T-cell (primary cell): ENCODE measurements around the gene BAHD1. TPM values are rescaled to one million over a fixed set of nuclear protein-coding genes. Genes with fewer than 3 reads are reported as not detected.

ENCODE experiments used
- ATAC-seq, 4 experiments: fragments of 200-7000 bp in 3 of 4; fragments of 150-1000 bp in 1 of 4; cut with Tn5 transposase; replicated peaks in 1 of 4; 1 replicate in 3 of 4; 2 replicates in 1 of 4; pipeline ENCODE4 v1.10.0; 2021; ENCODE audit warnings: moderate library complexity in 3 of 4, mild to moderate bottlenecking in 2 of 4, moderate number of reproducible peaks in 1 of 4
- CTCF ChIA-PET, 2 donors: fragments of 300-600 bp; sonication (Branson Sonifier 250); formaldehyde crosslinking; loops; one replicate each; lab custom pipeline; 2022; ENCODE audit warnings: antibody characterized with exemption in 2 of 2; lab: Charles Lee
- POLR2A ChIA-PET, 2 donors: fragments of 300-600 bp; sonication (Branson Sonifier 250); formaldehyde crosslinking; loops; one replicate each; lab custom pipeline; 2022; ENCODE audit warnings: antibody characterized with exemption in 2 of 2; lab: Charles Lee
- DNase-seq, 35 experiments: peaks; one replicate each; pipeline versions ENCODE4 v3.0.0 to v3.0.0-alpha.2; 2013 to 2023
- H3K27ac ChIP-seq: one replicate; pipeline ENCODE4 v1.5.1; 2013; ENCODE audit warnings: low read length
- H3K27me3 ChIP-seq, 2 experiments: replicated peaks in 1 of 2; 1 replicate in 1 of 2; 2 replicates in 1 of 2; pipeline versions ENCODE4 v1.6.1 to v1.7.0; 2013; ENCODE audit warnings: low read length in 1 of 2, mixed read lengths in 1 of 2; ENCODE audit not compliant: control insufficient read depth in 2 of 2, insufficient read depth in 2 of 2; ENCODE audit errors: extremely low read depth in 1 of 2
- H3K36me3 ChIP-seq, 2 donors: 1 replicate in 1 of 2; 2 replicates in 1 of 2; pipeline versions ENCODE4 v1.6.1 to v1.7.0; 2013; ENCODE audit warnings: low read length in 1 of 2; ENCODE audit not compliant: control insufficient read depth in 2 of 2, insufficient read depth in 1 of 2; ENCODE audit errors: extremely low read depth in 1 of 2
- H3K4me1 ChIP-seq, 2 experiments: 1 replicate in 1 of 2; 2 replicates in 1 of 2; pipeline versions ENCODE4 v1.6.1 to v1.7.0; 2013; ENCODE audit warnings: low read length in 2 of 2, mixed read lengths in 1 of 2; ENCODE audit not compliant: insufficient read depth in 2 of 2, control insufficient read depth in 1 of 2; ENCODE audit errors: extremely low read depth in 1 of 2
- H3K4me3 ChIP-seq, 2 donors: 1 replicate in 1 of 2; 2 replicates in 1 of 2; pipeline versions ENCODE4 v1.5.1 to v1.7.0; 2013; ENCODE audit warnings: mild to moderate bottlenecking in 2 of 2, low read length in 1 of 2, moderate library complexity in 1 of 2; ENCODE audit not compliant: control insufficient read depth in 1 of 2; ENCODE audit errors: extremely low read depth in 1 of 2
- H3K9me3 ChIP-seq: 2 replicates; pipeline ENCODE4 v1.7.0; 2013
- H3K27ac Mint-ChIP-seq, 2 donors: one replicate each; pipeline ENCODE4 v1.8.0; 2020 to 2021; ENCODE audit warnings: mild to moderate bottlenecking in 2 of 2, mixed read lengths in 2 of 2
- H3K27me3 Mint-ChIP-seq, 2 donors: one replicate each; pipeline ENCODE4 v1.8.0; 2021 to 2022; ENCODE audit warnings: mixed read lengths in 2 of 2
- H3K36me3 Mint-ChIP-seq: one replicate; pipeline ENCODE4 v1.8.0; 2021; ENCODE audit warnings: mixed read lengths
- H3K4me1 Mint-ChIP-seq, 3 donors: one replicate each; pipeline ENCODE4 v1.8.0; 2020 to 2022; ENCODE audit warnings: mixed read lengths in 3 of 3, mild to moderate bottlenecking in 1 of 3
- H3K4me3 Mint-ChIP-seq, 3 donors: one replicate each; pipeline ENCODE4 v1.8.0; 2020 to 2022; ENCODE audit warnings: mild to moderate bottlenecking in 3 of 3, mixed read lengths in 3 of 3, moderate library complexity in 3 of 3
- H3K9me3 Mint-ChIP-seq, 3 donors: one replicate each; pipeline ENCODE4 v1.8.0; 2020 to 2022; ENCODE audit warnings: mixed read lengths in 3 of 3
- WGBS: methylation state at CpG from one replicate; pipeline ENCODE4 v1.1.5; 2013; ENCODE audit warnings: missing lambda C conversion rate; ENCODE audit not compliant: insufficient coverage; 5-methylcytosine and 5-hydroxymethylcytosine counted together
- total RNA-seq, 35 experiments: library from RNA in 6 of 35; stranded (reverse) in 6 of 35; fragments of 120-200 nt in 1 of 35; gene quantifications; one replicate each; pipeline versions ENCODE4 v1.2.1 to v1.2.4 and lab custom pipeline; 2013 to 2026

The BAHD1 gene
- total RNA-seq, 5 donors from 2014 or later (not counting 1 experiment from before 2014, with no cell fraction given), result 31.1 to 50.9 (median 48.1) TPM

DNA sequence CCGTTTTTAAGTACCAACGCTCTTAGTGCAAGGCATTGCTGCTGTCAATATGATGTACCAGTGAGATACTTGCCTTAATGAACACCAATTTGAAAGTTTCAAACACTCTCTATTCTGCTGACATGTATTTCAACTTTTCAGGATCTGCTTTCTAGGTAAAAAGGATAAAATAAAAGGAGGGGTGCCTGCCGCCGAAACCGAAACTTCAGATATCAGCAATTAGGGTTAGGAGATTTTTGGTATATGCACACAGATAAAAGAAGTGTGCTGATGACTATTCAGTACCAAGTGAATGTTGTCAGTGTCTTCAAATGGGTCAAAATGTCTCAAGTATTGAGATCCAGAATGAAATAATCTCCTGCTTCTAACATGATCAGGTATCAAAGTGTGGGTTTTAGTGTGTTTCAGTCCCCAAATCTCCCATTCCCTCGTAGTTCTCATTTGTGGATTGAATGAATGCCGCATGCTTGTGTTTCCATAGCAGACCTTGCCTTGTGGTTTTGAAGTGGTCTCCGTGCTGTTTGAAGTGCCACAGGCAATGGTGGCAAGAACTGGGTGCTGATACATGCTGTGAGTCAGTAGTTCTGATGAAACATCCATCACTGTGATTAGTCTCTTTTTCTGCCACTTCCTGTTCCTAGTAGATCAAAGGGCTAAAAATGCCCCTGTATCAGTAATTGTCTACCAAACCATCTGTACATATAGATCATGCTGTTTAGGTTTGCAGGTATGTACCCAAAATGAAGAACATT is 52.5 kb downstream of the BAHD1 start:
- Mint-ChIP-seq H3K9me3 (no peaks in the 10 kb centered on the region), H3K4me1 (peaks cover 16 to 18% (median 17%) of the 10 kb centered on the region in 3 donors), H3K27me3 (no peaks in the 10 kb centered on the region), H3K4me3 (peak overlapping the region; percentile 1 to 39 (median 21)), H3K27ac (peak overlapping the region; percentile 50 to 60), H3K36me3 (no peaks in the 10 kb centered on the region)
- DNase-seq (peak in 4 of 35 experiments; percentile 12 to 48 (median 21)), ATAC-seq (peak; percentile 62 to 90 (median 81))
- Histone ChIP-seq H3K4me1 (peaks cover 0 to 7% of the 10 kb centered on the region in 2 experiments), H3K36me3 (no peaks in the 10 kb centered on the region), H3K27me3 (peaks cover 0 to 13% of the 10 kb centered on the region in 2 experiments), H3K4me3 (peak overlapping the region in 1 of 2 donors; percentile 6), H3K27ac (no peak overlapping the region), H3K9me3 (no peaks in the 10 kb centered on the region)
- 45% methylated on average over 5 of the region's 8 CpGs for WGBS
- CTCF ChIA-PET, result no interaction called here
- POLR2A ChIA-PET, result no interaction called here

DNA sequence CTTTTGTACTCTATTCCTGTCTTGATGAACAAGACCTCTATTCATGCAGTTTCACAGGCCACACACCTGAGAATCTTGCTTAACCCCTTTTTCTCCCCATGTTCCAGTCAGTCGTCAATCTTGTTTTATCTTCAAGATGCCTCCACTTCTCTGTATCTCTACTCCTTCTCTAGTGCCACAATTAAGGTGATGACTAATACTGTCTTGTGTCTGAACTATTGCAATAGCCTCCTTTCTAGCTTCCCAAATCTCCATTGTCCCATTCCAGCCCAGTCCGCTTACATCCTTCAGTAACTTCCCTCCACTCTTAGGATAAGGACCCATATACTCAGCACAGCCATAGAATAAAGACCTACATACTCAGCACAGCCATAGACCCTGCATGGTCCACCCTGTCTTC is 54.8 kb downstream of the BAHD1 start:
- no peak for ATAC-seq
- Histone ChIP-seq H3K27ac (no peak overlapping the region), H3K4me1 (peaks cover 0 to 7% of the 10 kb centered on the region in 2 experiments), H3K36me3 (no peaks in the 10 kb centered on the region), H3K27me3 (peaks cover 0 to 5% of the 10 kb centered on the region in 2 experiments), H3K4me3 (no peak overlapping the region), H3K9me3 (no peaks in the 10 kb centered on the region)
- H3K4me1 Mint-ChIP-seq, result peaks cover 16 to 18% (median 17%) of the 10 kb centered on the region in 3 donors
- H3K4me3 Mint-ChIP-seq, result no peak overlapping the region
- POLR2A ChIA-PET, result no interaction called here
- no peak overlapping the region for H3K27ac Mint-ChIP-seq
- peaks cover 0 to 7% of the 10 kb centered on the region in 2 donors for H3K27me3 Mint-ChIP-seq
- no peaks in the 10 kb centered on the region for H3K36me3 Mint-ChIP-seq
- CTCF ChIA-PET, result no interaction called here
- WGBS, result 93% methylated on average over 1 of the region's 2 CpGs
- DNase-seq, result no peak
- H3K9me3 Mint-ChIP-seq, result no peaks in the 10 kb centered on the region

- ChIA-PET CTCF (no interaction called here), POLR2A (no interaction called here)
- H3K9me3 ChIP-seq, result no peaks in the 10 kb centered on the region
- H3K36me3 ChIP-seq, result no peaks in the 10 kb centered on the region
- H3K9me3 Mint-ChIP-seq, result no peaks in the 10 kb centered on the region
- WGBS, result no CpG with 5 or more reads among the region's 5 CpGs
- H3K36me3 Mint-ChIP-seq, result no peaks in the 10 kb centered on the region
- peaks cover 10 to 17% of the 10 kb centered on the region in 2 donors for H3K27me3 Mint-ChIP-seq
- H3K4me1 ChIP-seq, result peaks cover 0 to 3% of the 10 kb centered on the region in 2 experiments
- H3K4me1 Mint-ChIP-seq, result peaks cover 9 to 13% (median 10%) of the 10 kb centered on the region in 3 donors
- ATAC-seq, result no peak
- no peak overlapping the region for H3K27ac ChIP-seq
- peaks cover 0 to 7% of the 10 kb centered on the region in 2 experiments for H3K27me3 ChIP-seq
- no peak overlapping the region for H3K4me3 ChIP-seq
- no peak overlapping the region for H3K27ac Mint-ChIP-seq
- no peak for DNase-seq
- H3K4me3 Mint-ChIP-seq, result no peak overlapping the region
Observed at GRCh38 chr15:40498418-40498817, 57.7 kb downstream of the BAHD1 start.

DNA sequence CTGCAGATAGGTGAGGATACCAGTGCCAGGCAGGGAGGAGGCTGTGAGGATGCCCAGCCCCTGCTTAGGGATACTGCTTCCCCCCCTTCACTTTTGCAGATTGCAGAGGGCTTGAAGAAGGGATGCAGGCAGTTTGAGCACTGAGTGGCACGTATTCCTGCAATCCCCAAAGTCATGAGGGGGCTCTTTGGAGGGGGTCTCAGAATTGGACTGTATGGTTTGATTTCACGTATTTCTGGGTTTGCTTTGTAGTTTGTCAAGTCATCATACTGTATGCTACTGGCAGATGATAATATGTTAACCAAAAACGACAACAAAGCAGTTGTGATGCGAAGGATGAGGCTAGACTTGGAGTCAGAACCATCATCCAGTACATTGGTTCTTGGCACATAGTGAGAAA is 58.1 kb downstream of the BAHD1 start:
- no peaks in the 10 kb centered on the region for H3K9me3 ChIP-seq
- ATAC-seq, result no peak
- Mint-ChIP-seq H3K27me3 (peaks cover 14 to 22% of the 10 kb centered on the region in 2 donors), H3K27ac (no peak overlapping the region), H3K9me3 (no peaks in the 10 kb centered on the region), H3K4me3 (no peak overlapping the region), H3K4me1 (peaks cover 5 to 8% (median 5%) of the 10 kb centered on the region in 3 donors), H3K36me3 (no peaks in the 10 kb centered on the region)
- CTCF ChIA-PET, result no interaction called here
- POLR2A ChIA-PET, result interaction anchor here in 1 of 2 donors (0.6 kb wide), 1 partner anchor 148 kb away, joined by 6 read pairs; no protein-coding TSS in a partner anchor
- 73% methylated on average over 3 of the region's 4 CpGs for WGBS
- H3K4me3 ChIP-seq, result no peak overlapping the region
- H3K36me3 ChIP-seq, result no peaks in the 10 kb centered on the region
- no peak for DNase-seq
- peaks cover 0 to 11% of the 10 kb centered on the region in 2 experiments for H3K27me3 ChIP-seq
- H3K27ac ChIP-seq, result no peak overlapping the region
- peaks cover 0 to 2% of the 10 kb centered on the region in 2 experiments for H3K4me1 ChIP-seq

- no peak for DNase-seq
- ATAC-seq, result no peak
- Mint-ChIP-seq H3K27me3 (peaks cover 14 to 29% of the 10 kb centered on the region in 2 donors), H3K4me1 (no peaks in the 10 kb centered on the region), H3K27ac (no peak overlapping the region), H3K4me3 (no peak overlapping the region), H3K9me3 (no peaks in the 10 kb centered on the region), H3K36me3 (no peaks in the 10 kb centered on the region)
- no peaks in the 10 kb centered on the region for H3K36me3 ChIP-seq
- ChIA-PET CTCF (no interaction called here), POLR2A (no interaction called here)
- WGBS, result no CpG with 5 or more reads among the region's 4 CpGs
- H3K27me3 ChIP-seq, result peaks cover 0 to 15% of the 10 kb centered on the region in 2 experiments
- H3K9me3 ChIP-seq, result no peaks in the 10 kb centered on the region
- no peak overlapping the region for H3K27ac ChIP-seq
- no peaks in the 10 kb centered on the region for H3K4me1 ChIP-seq
- no peak overlapping the region for H3K4me3 ChIP-seq
Observed at GRCh38 chr15:40499931-40500330, 59.2 kb downstream of the BAHD1 start.

- Histone ChIP-seq H3K36me3 (no peaks in the 10 kb centered on the region), H3K27ac (no peak overlapping the region), H3K4me3 (no peak overlapping the region), H3K27me3 (peaks cover 0 to 19% of the 10 kb centered on the region in 2 experiments), H3K9me3 (no peaks in the 10 kb centered on the region), H3K4me1 (no peaks in the 10 kb centered on the region)
- Mint-ChIP-seq H3K27ac (no peak overlapping the region), H3K36me3 (no peaks in the 10 kb centered on the region), H3K9me3 (no peaks in the 10 kb centered on the region), H3K4me3 (no peak overlapping the region), H3K4me1 (no peaks in the 10 kb centered on the region), H3K27me3 (peaks cover 14 to 32% of the 10 kb centered on the region in 2 donors)
- DNase-seq (no peak), ATAC-seq (no peak)
- WGBS, result 92% methylated on average over 2 of the region's 4 CpGs
- ChIA-PET CTCF (no interaction called here), POLR2A (no interaction called here)
Observed at GRCh38 chr15:40500568-40501330, 60.0 kb downstream of the BAHD1 start.
